MCF 10A (cell line): ENCODE data around the gene TRIL. TPM values are rescaled to one million over a fixed set of nuclear protein-coding genes. Genes with fewer than 3 reads are reported as not detected.

Experiments
- BruUV-seq: library from RNA; stranded (reverse); fragments of 400-500 nt; replicated peaks from 2 replicates; lab custom pipeline; 2021; lab: Mats Ljungman, UMichigan
- CTCF ChIA-PET: fragments of 300-600 bp; sonication (Branson Sonifier 250); formaldehyde crosslinking; extraction: SDS; loops from one replicate; lab custom pipeline; 2021; ENCODE audit warnings: antibody characterized with exemption, inconsistent platforms; lab: Yijun Ruan, JAX
- POLR2A ChIA-PET: fragments of 300-600, 350-650 bp; sonication (Branson Sonifier 250); formaldehyde crosslinking; extraction: SDS; loops from one replicate; lab custom pipeline; 2020; ENCODE audit warnings: antibody characterized with exemption, inconsistent platforms; lab: Yijun Ruan, JAX
- DNase-seq: peaks from one replicate; pipeline ENCODE4 v3.0.0-alpha.2; 2018; ENCODE audit not compliant: unreplicated experiment
- H3K27ac Mint-ChIP-seq: one replicate; pipeline ENCODE4 v1.8.0; 2022; ENCODE audit warnings: mild to moderate bottlenecking, low read depth, mixed read lengths; ENCODE audit not compliant: unreplicated experiment
- H3K27me3 Mint-ChIP-seq: one replicate; pipeline ENCODE4 v1.8.0; 2022; ENCODE audit warnings: mixed read lengths; ENCODE audit not compliant: insufficient read depth, unreplicated experiment
- H3K36me3 Mint-ChIP-seq: one replicate; pipeline ENCODE4 v1.8.0; 2022; ENCODE audit warnings: mild to moderate bottlenecking, moderate library complexity, mixed read lengths; ENCODE audit not compliant: insufficient read depth, unreplicated experiment
- H3K4me1 Mint-ChIP-seq: one replicate; pipeline ENCODE4 v1.8.0; 2022; ENCODE audit warnings: mixed read lengths; ENCODE audit not compliant: insufficient read depth, unreplicated experiment
- H3K4me3 Mint-ChIP-seq: one replicate; pipeline ENCODE4 v1.8.0; 2022; ENCODE audit warnings: mild to moderate bottlenecking, moderate library complexity, mixed read lengths; ENCODE audit not compliant: unreplicated experiment
- H3K9me3 Mint-ChIP-seq: one replicate; pipeline ENCODE4 v1.8.0; 2022; ENCODE audit warnings: mixed read lengths; ENCODE audit not compliant: unreplicated experiment
- CTCF ChIP-seq: fragments of 200-600 bp; IDR thresholded peaks from one replicate; pipeline ENCODE4 v1.8.0; 2022; ENCODE audit warnings: antibody characterized with exemption, mild to moderate bottlenecking; ENCODE audit not compliant: unreplicated experiment
- intact Hi-C: fragments of 100-400 bp; cut with micrococcal nuclease; formaldehyde crosslinking; loops from 2 replicates; pipeline ENCODE4 v1.14.1; 2022
- total RNA-seq: library from RNA; stranded (reverse); gene quantifications from 2 replicates; pipeline ENCODE4 v1.2.3, GENCODE V29; 2022

The TRIL gene
- total RNA-seq, 1 experiment from 2014 or later = not detected

DNA sequence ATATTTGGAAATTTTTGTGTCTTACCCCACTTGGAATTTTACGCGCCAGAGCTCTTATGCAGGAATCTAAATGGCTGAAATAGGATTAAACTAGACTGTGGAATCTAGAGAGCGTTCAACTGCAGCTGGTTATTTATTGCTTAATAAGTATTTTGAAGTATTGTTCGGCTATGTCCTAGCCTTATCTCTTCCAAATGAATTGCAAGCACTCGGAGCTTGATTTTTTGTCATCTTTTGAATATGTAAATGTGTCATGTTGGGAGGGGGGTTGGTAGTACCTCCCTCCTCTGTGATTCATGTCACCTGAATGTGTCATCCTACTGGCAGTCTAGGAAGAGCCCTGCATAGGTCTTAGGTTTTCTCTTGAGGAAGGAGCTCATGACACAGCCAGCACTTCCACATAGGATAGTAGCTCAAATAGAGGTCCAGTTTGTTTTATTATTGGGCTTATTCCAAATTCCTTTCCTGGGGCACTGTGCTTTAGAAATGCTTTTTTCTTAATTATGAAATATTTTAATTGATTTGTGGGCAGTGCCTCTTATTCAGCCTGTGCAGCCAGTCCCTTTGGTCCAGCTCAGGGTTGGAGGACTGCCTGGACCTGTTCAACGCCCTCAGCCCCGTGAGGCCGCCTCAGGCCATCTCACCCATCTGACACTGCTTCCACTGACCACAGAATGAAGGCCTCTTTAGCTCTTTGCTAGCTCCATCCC lies 22.5 kb upstream of the TRIL start:
- Mint-ChIP-seq H3K36me3 (no peaks in the 10 kb centered on the region), H3K27me3 (no peaks in the 10 kb centered on the region), H3K27ac (no peak overlapping the region), H3K9me3 (peaks cover 4% of the 10 kb centered on the region), H3K4me3 (no peak overlapping the region), H3K4me1 (peaks cover 25% of the 10 kb centered on the region)
- intact Hi-C loops = no loop called here
- no peak for DNase-seq
- no peak for TF ChIP-seq CTCF
- BruUV-seq = no TSS peak
- ChIA-PET POLR2A (interaction anchor here (0.6 to 0.8 kb wide), 2 partner anchors 10 to 301 kb away, joined by 3 to 4 read pairs; no protein-coding TSS in a partner anchor), CTCF (interaction anchor here (0.6 to 2.0 kb wide), 6 partner anchors 12 to 631 kb away, joined by 3 to 10 read pairs (median 4); no protein-coding TSS in a partner anchor)

DNA sequence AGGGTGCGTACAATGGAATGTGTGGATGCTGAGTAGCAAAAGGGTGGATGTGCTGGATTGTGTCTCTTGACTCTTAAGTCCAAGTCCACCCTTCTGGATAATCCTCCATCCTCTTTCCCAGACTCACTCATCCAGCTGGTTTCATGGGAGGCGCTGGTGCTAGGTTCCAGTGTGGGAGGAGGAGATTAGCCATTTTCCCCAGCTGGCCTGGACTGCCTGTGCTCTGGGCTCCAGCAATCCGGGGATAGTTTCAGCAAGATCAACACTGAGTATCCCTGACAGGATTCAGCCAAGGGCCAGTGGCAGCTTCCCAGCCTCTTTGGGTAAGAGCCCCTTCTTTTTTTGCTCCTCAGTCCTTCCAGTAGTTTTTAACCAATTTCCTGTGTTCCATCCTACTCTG lies 21.6 kb upstream of the TRIL start:
- Mint-ChIP-seq H3K36me3 (no peaks in the 10 kb centered on the region), H3K27ac (no peak overlapping the region), H3K27me3 (no peaks in the 10 kb centered on the region), H3K4me3 (no peak overlapping the region), H3K4me1 (peaks cover 19% of the 10 kb centered on the region), H3K9me3 (peaks cover 10% of the 10 kb centered on the region)
- intact Hi-C loops = no loop called here
- BruUV-seq = no TSS peak
- ChIA-PET POLR2A (interaction anchor here (0.6 kb wide), 1 partner anchor 302 kb away, joined by 4 read pairs; no protein-coding TSS in a partner anchor), CTCF (interaction anchor here (2.0 kb wide), 1 partner anchor 52 kb away, joined by 10 read pairs; no protein-coding TSS in a partner anchor)
- TF ChIP-seq CTCF = no peak
- DNase-seq = no peak

DNA sequence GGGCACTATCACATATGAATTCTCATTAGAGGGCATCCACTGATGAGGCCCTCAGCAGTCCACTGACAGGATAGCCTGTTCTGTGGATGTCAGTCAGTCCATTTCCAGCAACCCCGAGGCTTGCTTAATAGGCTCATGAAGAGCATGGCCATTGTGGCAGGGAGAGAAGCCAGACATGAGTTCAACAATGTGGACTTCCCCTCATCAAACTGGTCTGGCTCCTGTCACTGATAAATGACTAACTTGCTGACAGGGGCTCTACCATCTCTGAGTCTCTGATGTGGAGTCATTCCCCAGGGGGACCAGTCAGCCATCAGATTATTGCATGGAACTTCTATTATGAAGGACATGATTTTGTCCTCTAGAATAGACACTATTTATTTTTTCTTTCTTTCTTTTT lies 19.8 kb upstream of the TRIL start:
- ChIA-PET POLR2A (no interaction called here), CTCF (interaction anchor here (0.6 to 0.7 kb wide), 2 partner anchors 21 to 23 kb away, joined by 3 to 4 read pairs; no protein-coding TSS in a partner anchor)
- peaks cover 10% of the 10 kb centered on the region for H3K4me1 Mint-ChIP-seq
- DNase-seq = no peak
- intact Hi-C loops = no loop called here
- no peaks in the 10 kb centered on the region for H3K36me3 Mint-ChIP-seq
- no TSS peak for BruUV-seq
- H3K27ac Mint-ChIP-seq = no peak overlapping the region
- no peak for TF ChIP-seq CTCF
- H3K27me3 Mint-ChIP-seq = no peaks in the 10 kb centered on the region
- H3K9me3 Mint-ChIP-seq = peaks cover 23% of the 10 kb centered on the region
- H3K4me3 Mint-ChIP-seq = no peak overlapping the region

- TF ChIP-seq CTCF = no peak
- intact Hi-C loops = no loop called here
- H3K36me3 Mint-ChIP-seq = no peaks in the 10 kb centered on the region
- DNase-seq = no peak
- H3K27me3 Mint-ChIP-seq = no peaks in the 10 kb centered on the region
- H3K9me3 Mint-ChIP-seq = peaks cover 35% of the 10 kb centered on the region
- H3K4me3 Mint-ChIP-seq = no peak overlapping the region
- CTCF ChIA-PET = interaction anchor here (0.6 to 0.7 kb wide), 2 partner anchors 16 to 125 kb away, joined by 3 to 4 read pairs; no protein-coding TSS in a partner anchor
- H3K27ac Mint-ChIP-seq = no peak overlapping the region
- H3K4me1 Mint-ChIP-seq = peaks cover 8% of the 10 kb centered on the region
- POLR2A ChIA-PET = no interaction called here
- BruUV-seq = no TSS peak
Observed at GRCh38 chr7:28976022-28976421, 17.9 kb upstream of the TRIL start.
